Measurements from ENCODE around the gene ALKBH8. TPM values are rescaled to one million over a fixed set of nuclear protein-coding genes. Genes with fewer than 3 reads are reported as not detected.

The ALKBH8 gene
- total and polyA plus RNA-seq, 2 of the 8 experiments (the other 6 are each of a cell fraction or from before 2014, with no cell fraction given), result 3.6 to 11.9 TPM

GRCh38 chr11:107501713-107502112 is 63.8 kb downstream of the ALKBH8 start (continued):
- no peak for TF ChIP-seq CHD7 (IDR thresholded peaks at IDR 0.05; ENCODE audit: insufficient replicate concordance, low read length)
- no peak for TF ChIP-seq JUND (IDR thresholded peaks at IDR 0.05; ENCODE audit: low read length)
- no peak for TF ChIP-seq EZH2 (IDR thresholded peaks at IDR 0.05; ENCODE audit: low read depth, low read length, severe bottlenecking)
- TF ChIP-seq ATF3 (IDR thresholded peaks at IDR 0.05; ENCODE audit: insufficient read depth, low read depth, low read length), result no peak
- no peak for TF ChIP-seq TEAD4 (IDR thresholded peaks at IDR 0.05; ENCODE audit: low read depth, low read length)
- TF ChIP-seq BRCA1 (IDR thresholded peaks at IDR 0.05; ENCODE audit: low read depth, low read length), result no peak
- TF ChIP-seq TCF12 (IDR thresholded peaks at IDR 0.05; ENCODE audit: low read depth, low read length), result no peak
- TF ChIP-seq EP300 (IDR thresholded peaks at IDR 0.05; ENCODE audit: borderline replicate concordance in 1 of 2, low read depth in 2 of 2, low read length in 2 of 2), result no peak
